SK-N-SH (cell line): ENCODE measurements around the gene R3HDML. TPM values are rescaled to one million over a fixed set of nuclear protein-coding genes. Genes with fewer than 3 reads are reported as not detected.
A peak's percentile ranks its signal among the peaks of the same experiment; 100 is the strongest.

Source experiments
- CTCF ChIA-PET: fragments of 300-600, 350-600 bp; formaldehyde crosslinking; extraction: SDS; loops from one replicate; lab custom pipeline; 2021; lab: Yijun Ruan, JAX
- POLR2A ChIA-PET: fragments of 350-600 bp; sonication (Branson Sonifier 250); formaldehyde crosslinking; extraction: SDS; loops from one replicate; lab custom pipeline; 2020; ENCODE audit warnings: antibody characterized with exemption, inconsistent platforms; lab: Yijun Ruan, JAX
- DNase-seq: peaks from one replicate; pipeline ENCODE4 v3.0.0; 2012
- H2AFZ ChIP-seq: fragments of 200-600 bp; sonication (generic); 2 replicates; pipeline ENCODE4 v1.8.1; 2016; ENCODE audit warnings: antibody characterized with exemption, mild to moderate bottlenecking, low read depth
- H3F3A ChIP-seq: fragments of 200-600 bp; sonication (generic); replicated peaks from 2 replicates; pipeline ENCODE3; 2016; ENCODE audit warnings: antibody characterized with exemption, mild to moderate bottlenecking; ENCODE audit not compliant: insufficient read depth
- H3K27ac ChIP-seq, 2 experiments: fragments of 200-500 bp in 1 of 2; fragments of 200-600 bp in 1 of 2; sonication (Bioruptor generic) in 1 of 2; sonication (generic), shearing (Covaris generic) in 1 of 2; 2 replicates each; pipeline versions ENCODE4 v1.5.1 to v1.6.1; 2014 to 2016; ENCODE audit warnings: low read depth in 2 of 2, inconsistent platforms in 1 of 2, low read length in 1 of 2, mild to moderate bottlenecking in 1 of 2, mixed read lengths in 1 of 2
- H3K27me3 ChIP-seq: fragments of 200-600 bp; sonication (generic), shearing (Covaris generic); 2 replicates; pipeline ENCODE4 v1.6.1; 2016; ENCODE audit warnings: mixed run types; ENCODE audit not compliant: insufficient read depth
- H3K36me3 ChIP-seq, 2 experiments: fragments of 200-500 bp in 1 of 2; fragments of 200-600 bp in 1 of 2; sonication (Bioruptor generic) in 1 of 2; sonication (generic) in 1 of 2; replicated peaks in 1 of 2; 2 replicates each; pipeline versions ENCODE3 to v1.5.1; 2014 to 2016; ENCODE audit warnings: low read length in 1 of 2, mild to moderate bottlenecking in 1 of 2; ENCODE audit not compliant: insufficient read depth in 2 of 2, control insufficient read depth in 1 of 2
- H3K4me1 ChIP-seq, 2 experiments: fragments of 200-500 bp in 1 of 2; fragments of 200-600 bp in 1 of 2; sonication (Bioruptor generic) in 1 of 2; sonication (generic), shearing (Covaris generic) in 1 of 2; 2 replicates each; pipeline versions ENCODE4 v1.5.1 to v1.6.1; 2014 to 2016; ENCODE audit warnings: low read depth in 1 of 2, low read length in 1 of 2, mixed run types in 1 of 2; ENCODE audit not compliant: insufficient read depth in 2 of 2, control insufficient read depth in 1 of 2
- H3K4me2 ChIP-seq: fragments of 200-600 bp; sonication (generic), shearing (Covaris generic); 2 replicates; pipeline ENCODE4 v1.6.1; 2017; ENCODE audit warnings: mixed run types
- H3K4me3 ChIP-seq, 2 experiments: fragments of 200-500 bp in 1 of 2; fragments of 200-600 bp in 1 of 2; sonication (Bioruptor generic) in 1 of 2; sonication (generic), shearing (Covaris generic) in 1 of 2; 2 replicates each; pipeline versions ENCODE4 v1.5.1 to v1.8.1; 2014 to 2016; ENCODE audit warnings: low read depth in 2 of 2, inconsistent platforms in 1 of 2, low read length in 1 of 2, mild to moderate bottlenecking in 1 of 2, mixed read lengths in 1 of 2, moderate library complexity in 1 of 2
- H3K79me2 ChIP-seq: fragments of 200-600 bp; sonication (generic); 2 replicates; pipeline ENCODE4 v1.8.1; 2017; ENCODE audit warnings: mild to moderate bottlenecking; ENCODE audit not compliant: insufficient read depth
- H3K9ac ChIP-seq: fragments of 200-600 bp; sonication (generic); 2 replicates; pipeline ENCODE4 v1.6.1; 2017; ENCODE audit warnings: mixed run types
- H3K9me2 ChIP-seq: fragments of 200-600 bp; sonication (generic); 2 replicates; pipeline ENCODE4 v1.6.1; 2017; ENCODE audit warnings: mixed run types
- H3K9me3 ChIP-seq: fragments of 200-600 bp; sonication (generic); 2 replicates; pipeline ENCODE4 v1.6.1; 2017; ENCODE audit warnings: mixed run types, mild to moderate bottlenecking, moderate library complexity
- H4K20me1 ChIP-seq: fragments of 200-600 bp; sonication (generic); 2 replicates; pipeline ENCODE4 v1.6.1; 2017; ENCODE audit warnings: mild to moderate bottlenecking, mixed run types; ENCODE audit not compliant: insufficient read depth
- ELF1 ChIP-seq: IDR thresholded peaks from 2 replicates; pipeline ENCODE4 v1.4.0; 2012
- EP300 ChIP-seq, 2 experiments: IDR thresholded peaks; 2 replicates each; pipeline versions ENCODE4 v1.4.0 to v1.6.1; 2012; ENCODE audit warnings: borderline replicate concordance in 1 of 2, low read depth in 1 of 2, low read length in 1 of 2
- FOSL2 ChIP-seq: IDR thresholded peaks from 2 replicates; pipeline ENCODE4 v1.4.0; 2012; ENCODE audit warnings: low read depth, mild to moderate bottlenecking, moderate library complexity, borderline replicate concordance
- MXI1 ChIP-seq: IDR thresholded peaks from 2 replicates; pipeline ENCODE4 v1.6.1; 2012; ENCODE audit warnings: mild to moderate bottlenecking, low read depth, low read length, improper control_type of control experiment
- NFIC ChIP-seq: IDR thresholded peaks from 2 replicates; pipeline ENCODE4 v1.4.0; 2012; ENCODE audit warnings: borderline replicate concordance
- POLR2AphosphoS5 ChIP-seq: IDR thresholded peaks from 2 replicates; pipeline ENCODE4 v1.6.1; 2012; ENCODE audit warnings: low read depth, low read length
- RAD21 ChIP-seq: IDR thresholded peaks from 2 replicates; pipeline ENCODE4 v1.6.1; 2012; ENCODE audit warnings: mild to moderate bottlenecking, low read length
- RFX5 ChIP-seq: IDR thresholded peaks from 2 replicates; pipeline ENCODE4 v1.6.1; 2012; ENCODE audit warnings: mild to moderate bottlenecking, improper control_type of control experiment, low read length
- SIN3A ChIP-seq: IDR thresholded peaks from 2 replicates; pipeline ENCODE4 v1.6.1; 2012; ENCODE audit warnings: low read depth, mild to moderate bottlenecking, low read length, moderate library complexity, borderline replicate concordance
- SMC3 ChIP-seq: IDR thresholded peaks from 2 replicates; pipeline ENCODE4 v1.6.1; 2012; ENCODE audit warnings: low read depth, low read length, improper control_type of control experiment
- TEAD4 ChIP-seq: IDR thresholded peaks from 2 replicates; pipeline ENCODE4 v1.4.0; 2012; ENCODE audit warnings: mild to moderate bottlenecking, borderline replicate concordance; ENCODE audit not compliant: insufficient read depth
- YY1 ChIP-seq: IDR thresholded peaks from 2 replicates; pipeline ENCODE4 v1.4.0; 2012; ENCODE audit warnings: low read depth, mild to moderate bottlenecking
- polyA plus RNA-seq, 3 experiments: library from polyadenylated mRNA; depleted of rRNA; stranded (reverse); fragments of >200 nt; gene quantifications; 2 replicates each; pipeline ENCODE4 v1.2.3, GENCODE V29; 2012
- TF ChIP-seq, protein P1 (sequence below): fragments of 150-350 bp; IDR thresholded peaks from 2 replicates; pipeline ENCODE4 v1.6.1; 2016; ENCODE audit warnings: mild to moderate bottlenecking, low read depth, low read length
- TF ChIP-seq, protein P2 (sequence below): fragments of 200-600 bp; sonication (generic); IDR thresholded peaks from 2 replicates; pipeline ENCODE4 v1.6.1; 2017; ENCODE audit warnings: antibody characterized with exemption, mild to moderate bottlenecking, moderate library complexity
- TF ChIP-seq, protein P3 (sequence below): IDR thresholded peaks from 2 replicates; pipeline ENCODE4 v1.4.0; 2012; ENCODE audit warnings: low read depth

R3HDML gene
- polyA plus RNA-seq, 1 of the 3 experiments (the other 2 are of a cell fraction): not detected

DNA sequence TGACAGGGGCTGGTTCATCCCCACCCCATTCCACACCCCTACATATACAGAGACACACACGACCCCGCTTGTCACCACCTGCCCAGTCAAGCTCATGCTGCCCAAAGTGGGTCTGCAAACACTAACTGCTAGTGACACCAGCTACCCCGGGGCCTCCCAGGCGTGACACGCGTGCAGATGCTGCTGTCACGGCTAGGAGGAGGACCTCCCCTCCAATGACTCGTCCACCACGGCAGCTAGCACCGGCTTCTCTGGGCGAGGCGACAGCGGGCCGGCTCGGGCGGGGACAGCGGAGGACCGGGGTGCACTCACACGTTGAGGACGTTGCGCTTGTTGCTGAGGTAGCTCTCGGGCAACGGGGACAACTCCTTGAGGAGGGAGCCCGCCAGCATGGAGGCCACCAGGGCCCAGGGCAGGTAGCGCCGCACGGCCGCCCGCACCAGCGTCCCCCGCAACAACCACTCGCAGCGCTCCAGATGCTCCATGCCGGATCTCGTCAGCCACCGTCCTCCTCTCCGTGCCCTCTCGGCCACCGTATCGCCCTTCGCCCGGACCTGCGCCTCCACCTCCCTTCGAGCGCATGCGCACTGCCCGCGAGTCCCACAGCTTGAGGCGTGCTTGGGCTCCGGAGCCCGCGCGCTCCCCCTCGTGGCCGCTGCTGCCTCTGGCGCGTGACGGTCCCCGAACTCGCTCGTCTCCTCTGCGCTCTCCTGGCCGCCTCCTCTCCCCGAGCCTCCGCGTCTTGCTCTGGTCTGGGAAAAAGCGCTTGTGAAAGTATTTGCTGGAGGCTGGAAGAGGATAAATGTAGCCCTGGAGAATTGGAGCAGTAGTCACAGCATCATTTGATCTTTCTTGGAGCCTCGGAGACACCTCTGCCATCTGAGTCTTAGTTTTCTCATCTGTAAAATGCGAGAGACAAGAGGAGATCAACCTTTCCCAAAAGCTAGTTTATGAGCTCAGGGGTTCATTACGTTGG is 25.9 kb upstream of the R3HDML start, which contains the start of gene FITM2 (continued):
- TF ChIP-seq MXI1 (no peak; the same call in none of the 2 replicates), NFIC (no peak), YY1 (no peak), FOSL2 (no peak), RFX5 (0 out of 2 replicates have a peak, but pooled peaks have one; percentile 38), RAD21 (peak; percentile 84), SMC3 (peak; percentile 98), ELF1 (no peak), POLR2AphosphoS5 (peak; percentile 49)
- TF ChIP-seq, protein P1, sequence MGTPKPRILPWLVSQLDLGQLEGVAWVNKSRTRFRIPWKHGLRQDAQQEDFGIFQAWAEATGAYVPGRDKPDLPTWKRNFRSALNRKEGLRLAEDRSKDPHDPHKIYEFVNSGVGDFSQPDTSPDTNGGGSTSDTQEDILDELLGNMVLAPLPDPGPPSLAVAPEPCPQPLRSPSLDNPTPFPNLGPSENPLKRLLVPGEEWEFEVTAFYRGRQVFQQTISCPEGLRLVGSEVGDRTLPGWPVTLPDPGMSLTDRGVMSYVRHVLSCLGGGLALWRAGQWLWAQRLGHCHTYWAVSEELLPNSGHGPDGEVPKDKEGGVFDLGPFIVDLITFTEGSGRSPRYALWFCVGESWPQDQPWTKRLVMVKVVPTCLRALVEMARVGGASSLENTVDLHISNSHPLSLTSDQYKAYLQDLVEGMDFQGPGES: no peak
- TF ChIP-seq, protein P2, sequence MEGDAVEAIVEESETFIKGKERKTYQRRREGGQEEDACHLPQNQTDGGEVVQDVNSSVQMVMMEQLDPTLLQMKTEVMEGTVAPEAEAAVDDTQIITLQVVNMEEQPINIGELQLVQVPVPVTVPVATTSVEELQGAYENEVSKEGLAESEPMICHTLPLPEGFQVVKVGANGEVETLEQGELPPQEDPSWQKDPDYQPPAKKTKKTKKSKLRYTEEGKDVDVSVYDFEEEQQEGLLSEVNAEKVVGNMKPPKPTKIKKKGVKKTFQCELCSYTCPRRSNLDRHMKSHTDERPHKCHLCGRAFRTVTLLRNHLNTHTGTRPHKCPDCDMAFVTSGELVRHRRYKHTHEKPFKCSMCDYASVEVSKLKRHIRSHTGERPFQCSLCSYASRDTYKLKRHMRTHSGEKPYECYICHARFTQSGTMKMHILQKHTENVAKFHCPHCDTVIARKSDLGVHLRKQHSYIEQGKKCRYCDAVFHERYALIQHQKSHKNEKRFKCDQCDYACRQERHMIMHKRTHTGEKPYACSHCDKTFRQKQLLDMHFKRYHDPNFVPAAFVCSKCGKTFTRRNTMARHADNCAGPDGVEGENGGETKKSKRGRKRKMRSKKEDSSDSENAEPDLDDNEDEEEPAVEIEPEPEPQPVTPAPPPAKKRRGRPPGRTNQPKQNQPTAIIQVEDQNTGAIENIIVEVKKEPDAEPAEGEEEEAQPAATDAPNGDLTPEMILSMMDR: peak; percentile 87

DNA sequence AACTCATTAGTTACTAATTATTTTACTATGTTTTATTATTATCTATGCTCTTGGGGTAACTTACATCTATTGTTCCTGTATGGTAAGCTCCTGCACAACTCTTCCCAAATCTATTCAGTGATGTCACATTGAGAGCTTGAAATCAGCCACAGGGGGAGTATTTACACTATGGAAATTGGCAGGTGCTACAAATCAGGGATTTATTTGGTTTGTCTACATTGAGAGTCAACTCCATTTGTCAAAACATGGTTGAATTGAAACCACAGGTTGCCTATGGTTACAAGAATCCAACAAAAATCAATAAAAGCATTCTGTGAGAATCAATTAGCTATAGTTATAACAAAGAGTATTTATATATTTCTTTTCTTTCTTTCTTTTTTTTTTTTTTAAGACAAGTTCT is 22.0 kb upstream of the R3HDML start:
- Histone ChIP-seq H3K4me3 (no peak overlapping the region), H3K4me2 (no peak overlapping the region), H4K20me1 (no peaks in the 10 kb centered on the region), H3K9ac (no peak overlapping the region)
- no peak for DNase-seq
- TF ChIP-seq, protein P3, sequence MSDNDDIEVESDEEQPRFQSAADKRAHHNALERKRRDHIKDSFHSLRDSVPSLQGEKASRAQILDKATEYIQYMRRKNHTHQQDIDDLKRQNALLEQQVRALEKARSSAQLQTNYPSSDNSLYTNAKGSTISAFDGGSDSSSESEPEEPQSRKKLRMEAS: no peak
- TF ChIP-seq SIN3A (no peak), TEAD4 (no peak), RFX5 (no peak), EP300 (IDR thresholded peaks at IDR 0.05; ENCODE audit: borderline replicate concordance in 1 of 2, low read depth in 1 of 2, low read length in 1 of 2) (no peak), MXI1 (no peak)
- TF ChIP-seq, all 33 proteins: peak for 0
- no peaks in the 10 kb centered on the region for H3K9me2 ChIP-seq
- no peak overlapping the region for H3K27ac ChIP-seq
- H3K4me1 ChIP-seq: peaks cover 2 to 7% of the 10 kb centered on the region in 2 experiments; a peak in 1 of 4 replicates
- H3F3A ChIP-seq: no peaks in the 10 kb centered on the region
- POLR2A ChIA-PET: interaction anchor here (0.6 kb wide), 1 partner anchor 758 kb away, joined by 3 read pairs; no protein-coding TSS in a partner anchor
- peaks cover 6% of the 10 kb centered on the region; the same call in 1 of the 2 replicates for H3K79me2 ChIP-seq
- H3K27me3 ChIP-seq: no peaks in the 10 kb centered on the region; the same call in 1 of the 2 replicates
- CTCF ChIA-PET: interaction anchor here (0.7 to 10.7 kb wide), 4 partner anchors 11 to 566 kb away, joined by 3 to 264 read pairs (median 4); partner anchors contain the start of genes GDAP1L1 and OSER1
- no peak overlapping the region for H2AFZ ChIP-seq
- H3K36me3 ChIP-seq: no peaks in the 10 kb centered on the region
- no peaks in the 10 kb centered on the region for H3K9me3 ChIP-seq
